Activated CD4-positive, CD25-positive, alpha-beta regulatory T cell treated with anti-CD3 and anti-CD28 coated beads, Interleukin-2, amount 50 U/mL, for 16 hours (primary cell): ENCODE results near the gene HIGD1A.

Experiments used
- DNase-seq: peaks from one replicate; pipeline ENCODE4 v3.0.0-alpha.2; 2020; ENCODE audit warnings: low read depth, low spot score

Gene HIGD1A

GRCh38 chr3:42755681-42756578 lies 48.4 kb downstream of the HIGD1A start:
- DNase-seq = no peak

- DNase-seq = no peak
These were observed 50.5 kb downstream of the HIGD1A start for GRCh38 chr3:42753757-42754156.

GRCh38 chr3:42752961-42753360 lies 51.3 kb downstream of the HIGD1A start:
- no peak for DNase-seq

GRCh38 chr3:42752441-42752840 lies 51.8 kb downstream of the HIGD1A start:
- DNase-seq = no peak

GRCh38 chr3:42751609-42752008 lies 52.7 kb downstream of the HIGD1A start:
- DNase-seq = no peak

- no peak for DNase-seq
These were observed 53.5 kb downstream of the HIGD1A start for GRCh38 chr3:42750834-42751233.

GRCh38 chr3:42749753-42750231 lies 54.5 kb downstream of the HIGD1A start:
- DNase-seq = no peak

GRCh38 chr3:42749025-42749752 lies 55.1 kb downstream of the HIGD1A start:
- DNase-seq = no peak

- DNase-seq = no peak
These were observed 56.7 kb downstream of the HIGD1A start for GRCh38 chr3:42747581-42747980.

- no peak for DNase-seq
These were observed 57.5 kb downstream of the HIGD1A start for GRCh38 chr3:42746455-42747450.

- DNase-seq = no peak
These were observed 58.4 kb downstream of the HIGD1A start for GRCh38 chr3:42745776-42746454.

- DNase-seq = no peak
These were observed 59.0 kb downstream of the HIGD1A start for GRCh38 chr3:42745291-42745745.

GRCh38 chr3:42743204-42743995 lies 60.9 kb downstream of the HIGD1A start:
- no peak for DNase-seq

- no peak for DNase-seq
These were observed 61.6 kb downstream of the HIGD1A start for GRCh38 chr3:42742688-42743087.

GRCh38 chr3:42742259-42742658 lies 62.0 kb downstream of the HIGD1A start:
- no peak for DNase-seq

GRCh38 chr3:42741796-42742195 lies 62.5 kb downstream of the HIGD1A start:
- no peak for DNase-seq

- no peak for DNase-seq
These were observed 64.7 kb downstream of the HIGD1A start for GRCh38 chr3:42739401-42740158.

- DNase-seq = no peak
These were observed 67.8 kb downstream of the HIGD1A start for GRCh38 chr3:42736531-42736930.

GRCh38 chr3:42736081-42736480 lies 68.2 kb downstream of the HIGD1A start:
- no peak for DNase-seq
